Left cardiac atrium (tissue), 4 donors: ENCODE measurements around the gene CDC40. TPM values are rescaled to one million over a fixed set of nuclear protein-coding genes. Genes with fewer than 3 reads are reported as not detected.

ENCODE experiments used
- ATAC-seq, 2 donors: fragments of 200-7000 bp; cut with Tn5 transposase; one replicate each; pipeline ENCODE4 v1.9.1; 2020; ENCODE audit warnings: mild to moderate bottlenecking in 2 of 2, moderate library complexity in 2 of 2
- DNase-seq: peaks from one replicate; pipeline ENCODE4 v3.0.0-alpha.2; 2020
- intact Hi-C, 2 donors: fragments of 100-400 bp; cut with DNase I; formaldehyde crosslinking; loops; one replicate each; pipeline versions ENCODE4 v1.14.1 to v1.15.1; 2022 to 2023
- long read RNA-seq: library from polyadenylated mRNA; unstranded; transcript quantifications from one replicate; pipeline ENCODE4 v2.0.0, GENCODE V29; 2021
- total RNA-seq, 2 donors: library from RNA; stranded (reverse); fragmentation: NEBNext Ultra II Directional; extraction: Animal tissue kit (Norgen Biotek cat#: 25700); gene quantifications; one replicate each; pipeline ENCODE4 v1.2.1, GENCODE V29; 2021
- donor health status: DM: no; HTN: yes; CAD: no.
- donor health status: DM: no; HTN: yes; CAD: no; lungs with severe emphysema.
- donor health status: DM: yes; HTN: yes; CAD: no.
- donor health status: Dilated cardiomyopathy.

The CDC40 gene
- total RNA-seq, result 10 to 100 TPM; 13.9 to 15.8 TPM
- long read RNA-seq, partial matches to known transcripts, result 2 of 5 reads
- long read RNA-seq, other reads (novel, unspliced or antisense), result 1 of 5 reads

DNA sequence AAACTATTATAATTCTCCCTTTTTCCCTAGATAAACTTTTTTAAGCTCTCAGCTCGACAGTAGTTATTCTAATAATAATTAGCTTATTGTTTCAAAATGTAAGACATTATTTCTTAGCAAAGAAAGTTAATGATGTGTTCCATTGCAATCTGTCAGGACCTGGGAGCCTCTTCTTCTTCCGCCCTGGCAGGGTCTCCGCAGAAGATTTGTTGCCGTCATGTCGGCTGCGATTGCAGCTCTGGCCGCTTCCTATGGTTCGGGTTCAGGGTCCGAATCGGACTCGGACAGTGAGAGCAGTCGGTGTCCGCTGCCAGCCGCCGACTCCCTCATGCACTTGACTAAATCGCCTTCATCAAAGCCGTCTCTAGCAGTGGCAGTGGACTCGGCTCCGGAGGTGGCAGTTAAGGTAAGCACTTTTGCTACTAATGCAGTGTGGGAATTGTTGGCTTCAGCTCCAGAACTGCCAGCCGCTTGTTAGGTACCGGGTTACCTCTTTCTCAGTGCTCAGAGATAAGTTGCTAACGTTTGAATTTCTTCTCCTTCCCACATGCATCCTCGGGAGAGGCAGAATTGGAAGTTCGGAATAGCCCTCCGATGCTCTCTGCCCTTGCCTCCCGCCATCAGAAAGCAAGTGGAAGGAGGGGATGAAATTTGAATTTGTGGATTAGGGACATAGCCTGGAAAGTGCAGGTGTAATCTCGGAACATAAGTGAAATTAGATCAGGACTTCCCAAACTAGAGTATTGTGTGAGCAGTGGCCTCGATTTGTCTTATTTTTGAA lies at the start of gene CDC40:
TSS of gene CDC40 (plus strand) at position 200 of the 781 bp plus-strand sequence. CDS start at position 218, 18 bp downstream.
- DNase-seq, result peak; percentile 74
- intact Hi-C loops, result no loop called here
- ATAC-seq, result peak; percentile 54 to 60

DNA sequence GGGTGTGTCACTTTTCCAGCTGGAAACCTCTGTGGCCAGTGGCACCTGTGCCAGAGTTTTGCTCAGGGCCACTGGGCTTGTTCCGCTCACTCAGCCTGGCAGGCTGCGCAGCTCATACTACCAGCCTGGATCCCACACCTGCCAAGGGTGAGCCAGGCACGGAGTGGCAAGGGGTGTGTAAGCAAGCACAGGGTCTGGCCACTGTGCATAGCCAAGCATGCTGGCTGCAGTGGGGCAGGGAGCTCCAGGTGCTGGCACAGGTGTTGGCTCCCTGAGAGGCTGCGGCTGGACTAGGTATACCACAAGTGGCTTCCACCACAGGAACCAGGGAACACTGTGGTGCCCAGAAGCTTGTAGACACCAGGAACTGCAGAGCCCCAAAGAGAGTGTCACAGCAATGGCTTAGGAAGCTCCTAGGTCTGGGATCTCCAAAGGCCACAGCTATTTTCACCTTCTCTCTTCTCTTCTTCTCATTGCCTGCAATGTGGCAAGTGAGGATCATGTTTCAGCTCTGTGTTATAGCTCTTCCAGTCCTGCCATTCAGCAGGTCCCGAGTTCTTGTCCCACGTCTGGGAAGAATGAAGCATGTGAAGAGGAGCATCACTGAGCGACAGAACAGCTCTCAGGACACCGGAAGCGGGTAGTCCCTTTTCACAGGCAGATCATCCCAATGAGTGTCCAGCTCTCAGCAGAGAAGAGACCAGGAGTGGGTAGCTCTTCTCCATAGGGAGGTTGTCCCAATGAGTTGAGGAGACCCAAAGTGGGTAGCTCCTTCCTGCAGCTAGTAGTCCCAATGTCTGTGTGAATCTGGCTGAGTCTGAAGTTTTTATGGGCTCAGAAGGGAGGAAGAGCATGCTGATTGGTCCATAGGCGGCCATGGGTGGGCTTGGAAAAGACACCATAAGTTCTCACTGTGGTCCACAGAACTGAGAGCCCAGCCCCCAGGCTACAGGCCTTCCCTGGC lies 42.0 kb upstream of the CDC40 start:
- no peak for ATAC-seq
- DNase-seq, result no peak
- intact Hi-C loops, result no loop called here

DNA sequence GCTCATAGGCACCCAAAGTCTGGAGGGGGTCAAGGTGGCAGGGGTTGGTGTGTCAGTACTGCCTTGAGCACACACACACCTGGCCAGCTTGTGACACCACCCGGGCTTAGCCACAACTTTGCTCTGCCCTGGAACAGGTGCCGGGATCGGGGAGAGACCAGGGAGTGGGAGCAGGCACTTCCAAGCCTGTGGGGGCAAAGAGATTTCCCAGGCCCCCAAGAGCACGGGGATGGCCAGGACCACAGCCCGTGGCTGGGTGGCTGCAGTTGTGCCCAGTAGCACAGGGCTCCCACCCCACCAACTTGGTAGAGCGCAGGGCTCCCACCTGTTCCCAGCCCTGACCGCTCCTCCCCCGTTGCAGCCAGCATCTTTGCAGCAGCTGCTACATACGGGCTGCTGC lies 41.2 kb upstream of the CDC40 start:
- intact Hi-C loops, result no loop called here
- no peak for ATAC-seq
- no peak for DNase-seq

GRCh38 chr6:110140650-110141049 lies 39.6 kb upstream of the CDC40 start:
- ATAC-seq (no peak), DNase-seq (no peak)
- intact Hi-C loops, result no loop called here

DNA sequence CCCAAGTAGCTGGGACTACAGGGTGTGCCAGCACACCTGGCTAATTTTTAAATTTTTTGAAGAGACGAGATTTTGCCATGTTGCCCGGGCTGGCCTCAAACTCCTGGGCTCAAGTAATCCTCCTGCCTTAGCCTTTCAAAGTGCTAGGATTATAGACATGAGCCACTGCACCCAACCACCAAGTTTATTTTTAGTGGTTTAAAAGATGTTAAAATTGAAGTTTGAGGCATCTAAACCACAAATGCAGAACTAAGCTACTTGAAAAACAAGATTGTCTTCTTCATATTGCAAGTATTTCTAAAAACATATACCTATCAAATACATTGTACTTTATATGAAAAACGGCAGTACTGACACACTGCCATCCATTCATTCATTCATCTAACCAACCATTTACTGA lies 32.4 kb upstream of the CDC40 start:
- no peak for ATAC-seq
- no peak for DNase-seq
- intact Hi-C loops, result no loop called here

- intact Hi-C loops, result no loop called here
- ATAC-seq (no peak), DNase-seq (no peak)
These were observed 21.7 kb upstream of the CDC40 start for GRCh38 chr6:110158479-110158878.

GRCh38 chr6:110170081-110170480 lies 10.1 kb upstream of the CDC40 start:
- ATAC-seq (no peak), DNase-seq (no peak)
- intact Hi-C loops, result no loop called here

DNA sequence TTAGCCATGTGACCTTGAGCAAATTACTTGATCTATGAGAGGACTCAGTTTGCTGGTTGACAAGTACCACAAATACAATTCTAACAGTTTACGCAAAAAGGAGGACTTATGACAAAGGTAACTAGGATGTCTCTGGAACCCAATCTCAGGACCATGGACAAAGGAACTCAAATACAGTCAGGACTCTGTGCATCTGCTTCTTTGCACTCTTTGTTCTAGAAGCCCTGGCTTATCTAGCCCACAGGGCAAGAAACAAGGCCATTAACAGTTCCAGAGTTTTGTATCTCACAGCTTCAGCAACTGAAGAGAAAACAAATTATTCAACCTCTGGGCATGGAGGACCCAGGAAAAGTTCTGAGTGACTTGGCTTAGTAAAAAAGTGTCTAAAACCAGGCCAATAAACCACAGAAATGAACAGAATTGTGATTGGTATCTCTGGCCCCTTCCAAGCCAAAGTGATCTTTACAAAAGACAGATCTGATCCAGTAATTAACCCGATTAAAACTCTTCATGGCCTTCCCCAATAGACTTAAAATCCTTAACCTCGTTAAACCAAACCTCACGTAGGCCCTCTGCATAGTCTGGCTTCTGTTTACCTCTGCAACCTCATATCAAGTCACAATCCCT lies 6.6 kb upstream of the CDC40 start:
- ATAC-seq (no peak), DNase-seq (no peak)
- intact Hi-C loops, result no loop called here

DNA sequence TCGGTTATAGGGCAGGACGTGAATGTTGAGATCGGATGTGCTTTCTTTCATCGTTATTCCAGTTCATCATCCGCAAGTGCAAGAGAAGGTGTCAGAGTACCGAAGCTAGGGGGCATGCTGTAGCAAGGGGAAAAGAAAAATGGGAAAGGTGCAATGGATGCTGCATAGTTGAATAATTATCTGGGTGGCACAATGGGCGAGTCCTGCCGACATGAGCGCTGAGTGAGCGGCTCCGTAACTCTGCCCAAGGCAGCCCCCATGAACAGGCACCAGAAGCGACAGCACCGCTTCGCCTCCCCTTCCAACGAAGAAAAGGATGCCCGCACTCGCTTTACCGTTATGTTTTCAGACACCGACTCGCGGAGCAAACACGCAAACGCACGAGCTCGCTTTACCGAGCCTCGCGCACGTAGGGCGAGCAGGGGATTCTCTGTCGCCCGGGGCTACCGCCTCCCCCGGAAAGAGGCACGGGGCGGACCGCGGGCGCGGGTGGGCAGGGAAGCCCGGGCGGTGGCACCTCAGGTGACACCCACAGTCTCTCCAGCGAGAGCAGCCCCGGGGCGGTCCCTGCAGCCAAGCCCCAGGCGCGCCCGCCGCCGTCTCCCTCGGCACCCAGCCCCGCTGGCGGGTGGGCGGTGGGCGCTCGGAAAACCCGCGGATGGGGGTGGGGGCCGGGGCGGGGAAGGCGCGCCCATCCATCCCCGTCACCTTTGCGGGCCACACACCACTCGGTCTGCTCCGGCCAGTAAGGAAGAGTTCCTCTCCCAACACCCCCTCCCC lies 1.4 kb upstream of the CDC40 start:
- ATAC-seq, result peak; percentile 29 to 38
- intact Hi-C loops, result loop anchor here in 1 of 2 donors (2.0 kb wide), 1 partner anchor 212 kb away; no protein-coding TSS in a partner anchor
- DNase-seq, result peak; percentile 48

- intact Hi-C loops, result loop anchor here in 1 of 2 donors (2.0 kb wide), 1 partner anchor 211 kb away; no protein-coding TSS in a partner anchor
- peak; percentile 94 for DNase-seq
- peak; percentile 98 for ATAC-seq
These were observed 610 bp upstream of the CDC40 start, which contains the start of gene WASF1 for GRCh38 chr6:110179406-110180227. WASF1 (minus strand) TSS chr6:110179670; CDS start chr6:110127601, 52,069 bp downstream.

DNA sequence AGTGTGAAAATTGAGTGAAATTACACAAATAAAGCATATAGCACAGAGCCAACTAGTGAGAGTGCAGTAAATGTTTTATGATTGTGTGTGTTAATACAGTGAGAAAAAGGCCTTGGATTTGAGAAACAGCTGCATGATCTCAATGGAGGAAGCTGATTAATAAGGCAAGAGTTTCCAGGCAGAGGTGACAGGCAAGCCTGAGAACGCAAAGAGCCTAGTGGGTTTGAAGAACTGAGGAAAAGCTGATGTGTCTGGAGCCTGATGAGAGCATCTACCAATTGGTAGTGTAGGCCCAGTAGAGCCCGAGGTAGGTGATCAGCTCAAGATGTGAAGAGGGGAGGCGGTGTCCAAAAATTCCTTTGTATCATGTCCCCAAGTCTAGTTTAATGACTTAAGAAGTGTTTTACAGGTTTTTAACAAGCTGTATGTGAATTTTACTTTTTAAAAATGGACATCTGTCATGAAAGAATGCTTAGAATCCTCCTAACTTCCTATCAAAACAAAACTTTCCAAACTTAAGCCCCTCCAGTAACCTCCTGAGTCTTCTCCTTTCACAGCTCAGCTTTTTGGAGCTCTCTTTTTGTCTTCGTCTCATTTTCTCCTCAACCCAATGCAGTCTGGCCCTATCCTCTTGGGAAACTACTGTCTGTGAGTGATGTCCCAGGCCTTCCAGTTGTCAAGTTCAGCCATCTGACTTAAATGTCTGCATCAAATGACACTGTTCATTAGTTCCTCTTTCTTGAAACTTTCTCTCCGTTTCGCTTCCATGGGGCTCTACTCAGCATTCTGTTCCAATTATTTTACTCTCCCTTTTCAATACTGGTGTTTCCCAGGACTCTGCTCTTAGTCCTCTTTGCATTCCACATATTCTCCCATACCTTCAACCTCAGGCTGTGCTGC lies 1.2 kb downstream of the CDC40 start:
- ATAC-seq, result no peak
- no peak for DNase-seq
- intact Hi-C loops, result no loop called here

GRCh38 chr6:110183292-110183885 lies 3.2 kb downstream of the CDC40 start:
- DNase-seq, result no peak
- intact Hi-C loops, result no loop called here
- ATAC-seq, result no peak

DNA sequence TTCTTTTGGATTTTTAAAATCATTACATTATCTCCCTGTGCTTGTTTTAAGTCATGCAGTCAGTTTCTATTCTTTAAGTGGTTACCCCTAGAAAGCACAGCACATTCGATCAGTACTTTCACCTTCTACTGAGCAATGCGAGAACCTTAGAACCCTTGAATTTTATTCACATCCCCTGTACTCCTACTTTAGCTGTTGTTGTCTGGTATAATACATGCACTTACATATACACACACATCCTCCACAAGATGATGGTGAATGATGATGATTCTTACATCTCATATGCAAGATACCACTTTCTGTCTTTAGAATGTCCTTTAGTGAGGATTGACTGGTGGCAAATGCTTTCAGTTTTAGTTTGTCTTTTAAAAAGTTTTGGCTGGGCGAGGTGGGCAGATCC lies 5.7 kb downstream of the CDC40 start:
- intact Hi-C loops, result no loop called here
- no peak for ATAC-seq
- DNase-seq, result no peak

- no peak for DNase-seq
- intact Hi-C loops, result no loop called here
- ATAC-seq, result no peak
These were observed 8.6 kb downstream of the CDC40 start for GRCh38 chr6:110188791-110189190.

DNA sequence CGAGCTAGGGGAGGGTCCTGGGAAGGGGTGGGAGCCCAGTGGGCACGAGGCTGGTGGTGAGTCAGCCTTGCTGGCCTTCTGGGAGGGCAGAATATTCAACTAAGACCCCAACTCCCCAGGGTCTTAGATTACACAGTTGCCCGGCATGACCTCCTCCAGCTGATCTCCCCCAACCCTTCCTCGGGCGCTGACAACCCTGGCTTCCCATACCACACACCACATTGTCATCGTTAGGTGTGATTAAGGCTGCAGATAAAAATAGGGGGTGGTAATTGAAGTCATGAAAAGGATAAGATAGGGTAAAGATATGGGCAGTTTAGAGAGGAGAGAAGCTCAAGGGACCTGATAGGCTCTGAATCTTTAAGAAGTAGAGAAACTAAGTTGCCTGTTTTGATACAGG lies 10.5 kb downstream of the CDC40 start:
- ATAC-seq, result peak in 1 of 2 donors; percentile 41
- no peak for DNase-seq
- intact Hi-C loops, result no loop called here

DNA sequence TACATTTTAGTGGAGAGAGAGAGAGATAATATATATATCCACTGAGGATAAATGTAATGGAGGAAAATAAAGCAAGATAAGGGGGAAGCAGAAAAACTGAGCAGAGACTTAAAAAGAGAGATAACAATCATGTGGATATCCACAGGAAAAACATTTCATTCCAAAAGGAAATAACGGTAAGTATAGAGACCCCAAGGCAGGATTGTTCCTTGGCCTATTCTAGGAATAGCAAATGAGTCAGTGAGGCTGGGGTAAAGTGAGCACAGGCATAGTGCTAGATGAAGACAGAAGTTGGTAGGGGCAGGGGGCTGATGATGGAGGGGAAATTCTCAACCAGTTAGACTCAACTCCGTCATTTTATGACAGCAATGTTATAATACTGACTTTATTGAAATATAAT lies 11.2 kb downstream of the CDC40 start:
- no peak for ATAC-seq
- intact Hi-C loops, result no loop called here

More for the DNA sequence above, 11.2 kb downstream of the CDC40 start:
- DNase-seq, result no peak
